GM12873 (cell line): ENCODE results near the gene RPL36A.

Experiments used
- CTCF ChIP-seq: IDR thresholded peaks from 2 replicates; pipeline ENCODE4 v1.5.1; 2012; ENCODE audit warnings: low read depth, mild to moderate bottlenecking, moderate library complexity, low read length, control low read depth; ENCODE audit not compliant: insufficient read depth; ENCODE audit errors: missing control alignments

Gene RPL36A

GRCh38 chrX:101393530-101394305 is 2.9 kb downstream of the RPL36A start:
- no peak for TF ChIP-seq CTCF

- TF ChIP-seq CTCF = no peak
Measured at GRCh38 chrX:101394372-101394771, 3.6 kb downstream of the RPL36A start.

GRCh38 chrX:101395789-101396188 is 5.0 kb downstream of the RPL36A start:
- no peak for TF ChIP-seq CTCF

GRCh38 chrX:101397779-101398178 is 7.0 kb downstream of the RPL36A start:
- TF ChIP-seq CTCF = no peak

GRCh38 chrX:101398694-101399093 is 7.9 kb downstream of the RPL36A start:
- no peak for TF ChIP-seq CTCF

DNA sequence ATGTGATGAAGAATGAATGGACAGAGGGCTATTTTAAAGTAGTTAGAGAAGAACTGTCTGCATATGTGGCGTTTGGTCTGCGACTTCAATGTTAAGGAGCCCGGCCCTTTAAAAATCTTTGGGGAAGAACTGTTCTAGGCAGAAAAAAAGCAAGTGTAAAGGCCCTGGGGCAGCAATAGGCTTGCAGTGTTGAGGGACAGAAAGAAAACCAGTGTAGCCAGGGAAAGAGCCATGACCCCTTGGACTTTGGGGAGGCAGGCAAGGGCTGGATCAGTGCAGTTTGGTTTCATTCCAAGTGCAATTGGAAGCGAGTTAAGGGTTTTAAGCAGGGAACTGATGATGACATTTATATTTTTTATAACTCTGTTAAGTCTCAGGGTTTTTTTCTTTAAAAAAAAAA is 9.0 kb downstream of the RPL36A start:
- no peak for TF ChIP-seq CTCF

DNA sequence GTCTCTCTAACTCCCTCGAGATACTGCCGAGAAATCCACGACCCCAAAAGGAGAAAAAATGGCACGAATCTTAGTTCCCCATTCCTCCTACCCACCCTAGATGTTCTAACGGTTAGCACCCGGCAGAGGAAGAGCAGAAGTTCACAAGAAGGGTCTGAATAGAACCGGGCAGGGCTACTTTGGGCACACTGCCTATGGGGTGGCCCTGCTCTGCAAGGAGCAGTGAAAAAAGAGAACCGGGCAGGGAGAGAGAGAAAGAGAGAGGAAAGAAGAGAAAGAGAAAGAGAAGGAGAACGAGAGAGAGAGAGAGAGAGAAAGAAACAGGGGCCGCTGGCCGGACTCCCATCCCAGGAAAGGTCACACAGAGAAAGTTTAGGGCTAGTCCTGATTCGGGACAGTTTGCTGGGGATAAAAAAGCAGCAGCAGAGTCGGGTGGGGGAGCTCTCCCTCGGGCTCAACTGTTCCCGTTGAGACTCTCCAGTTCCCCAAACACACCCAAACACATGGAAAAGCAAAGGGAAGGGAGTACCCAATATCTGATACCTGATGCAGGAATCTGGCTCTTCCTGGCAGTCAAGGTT is 16.4 kb downstream of the RPL36A start:
- no peak for TF ChIP-seq CTCF
